Fibroblast of skin of back (primary cell): ENCODE results near the gene ANKRD1.
"Not testable (repeated sequence)": the region's sequence is repeated elsewhere in the genome, so short reads cannot be mapped to it uniquely, and the experiment has no call there.

Source experiments
- DNase-seq: peaks from one replicate; pipeline ENCODE4 v3.0.0-alpha.2; 2013

Gene ANKRD1

DNA sequence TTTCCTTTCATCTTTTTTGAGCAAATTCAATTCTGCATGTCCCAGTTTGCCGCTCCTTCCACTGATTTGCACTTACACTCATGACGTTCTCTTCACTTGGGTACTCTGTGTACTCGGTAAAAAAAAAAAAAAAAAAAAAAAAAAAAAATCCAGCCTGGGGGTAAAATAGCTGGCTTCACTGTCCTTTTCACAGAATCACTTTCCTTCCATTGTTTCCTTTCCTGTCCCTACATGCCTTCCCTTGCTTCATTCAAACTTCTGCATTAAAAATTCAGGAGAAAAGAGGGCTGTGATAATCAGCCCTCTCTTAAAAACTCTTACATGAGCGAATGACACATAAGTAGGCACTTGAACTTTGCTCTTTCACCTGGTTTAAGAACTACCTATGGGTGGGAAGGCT is 8.7 kb downstream of the ANKRD1 start:
- no peak for DNase-seq

DNA sequence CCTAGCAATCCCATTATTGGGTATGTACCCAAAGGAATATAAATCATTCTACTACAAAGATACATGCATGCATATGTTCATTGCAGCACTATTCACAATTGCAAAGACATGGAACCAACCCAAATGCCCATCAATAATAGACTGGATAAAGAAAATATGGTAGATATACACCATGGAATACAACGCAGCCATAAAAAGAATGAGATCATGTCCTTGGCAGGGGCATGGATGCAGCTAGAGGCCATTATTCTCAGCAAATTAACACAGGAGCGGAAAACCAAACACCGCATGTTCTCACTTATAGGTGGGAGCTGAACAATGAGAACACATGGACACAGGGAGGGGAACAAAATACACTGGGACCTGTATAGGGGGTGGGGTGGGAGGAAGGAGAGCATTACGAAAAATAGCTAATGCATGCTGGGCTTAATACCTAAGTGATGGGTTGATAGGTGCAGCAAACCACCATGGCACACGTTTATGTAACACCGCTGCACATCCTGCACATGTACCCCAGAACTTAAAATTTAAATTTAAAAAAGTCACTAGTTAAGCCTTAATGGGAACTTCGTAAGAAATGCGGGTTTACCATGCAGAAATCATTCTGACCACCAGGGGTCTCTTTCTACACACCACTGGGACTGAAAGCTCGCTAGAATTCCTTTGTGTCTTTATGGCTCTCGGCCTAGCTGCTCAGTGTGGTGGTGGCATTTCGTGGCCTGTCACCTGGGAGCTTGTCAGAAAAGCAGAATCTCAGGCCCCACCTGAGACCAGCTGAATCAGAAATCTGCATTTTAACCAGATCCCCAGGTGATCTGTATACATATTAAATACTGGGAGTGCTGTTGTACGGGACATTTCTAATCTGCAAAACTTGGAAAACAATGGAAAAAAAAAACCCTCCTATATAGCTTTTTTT is 9.5 kb downstream of the ANKRD1 start:
- DNase-seq: peak; percentile 79

DNA sequence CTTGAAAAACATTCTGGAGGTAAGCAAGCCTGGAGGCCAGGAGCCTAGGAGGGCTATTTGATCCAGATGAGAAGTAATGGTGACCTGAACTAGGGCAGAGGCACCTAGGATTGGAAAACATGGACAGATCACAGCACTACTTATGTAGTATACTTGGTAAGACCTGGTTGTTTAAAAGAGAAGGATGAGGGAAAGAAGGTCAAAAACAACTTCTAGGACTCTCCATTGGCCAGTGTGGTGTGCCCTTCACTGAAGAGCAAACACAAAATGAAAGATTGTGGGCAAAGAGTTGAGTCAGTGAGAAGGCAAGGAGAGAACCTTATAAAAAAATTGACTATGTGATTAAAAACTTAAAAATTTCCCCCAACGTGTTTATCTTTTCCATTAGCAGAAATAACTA is 14.3 kb downstream of the ANKRD1 start:
- no peak for DNase-seq

DNA sequence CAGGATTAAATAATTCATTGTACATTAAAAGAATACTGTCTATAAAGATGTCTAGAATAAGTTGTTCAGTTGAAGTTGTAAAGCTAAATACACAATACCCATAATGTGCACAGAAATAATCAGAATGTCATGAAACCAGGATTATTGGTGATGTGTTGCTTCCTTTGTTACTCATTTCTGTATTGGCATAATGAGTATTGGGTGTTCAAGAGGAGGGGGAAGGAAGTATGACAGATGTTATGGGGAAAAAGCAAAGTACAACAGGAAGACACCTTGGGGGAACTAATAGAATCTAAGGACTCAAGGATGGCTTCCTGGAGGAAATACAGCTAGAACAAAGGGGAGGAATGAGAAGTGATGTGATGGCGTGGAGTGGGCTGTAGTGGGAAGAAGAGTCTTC is 15.0 kb downstream of the ANKRD1 start:
- DNase-seq: no peak

DNA sequence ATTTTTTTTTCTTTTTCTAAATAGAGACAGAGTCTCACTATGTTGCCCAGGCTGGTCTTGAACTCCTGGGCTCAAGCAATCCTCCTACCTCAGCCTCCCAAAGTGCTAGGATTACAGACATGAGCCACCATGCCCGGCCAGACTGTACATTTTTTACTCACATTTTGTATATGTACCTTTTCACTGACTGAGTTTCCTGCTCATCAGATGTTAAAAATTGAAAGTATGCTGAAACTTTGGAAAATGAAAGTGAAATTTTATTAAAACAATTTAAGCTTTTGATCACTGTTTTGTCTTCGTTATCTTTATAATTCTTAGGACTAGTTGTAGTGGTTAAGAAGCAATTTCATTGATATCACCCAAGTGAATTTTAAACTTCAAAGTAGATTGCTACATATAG is 24.0 kb downstream of the ANKRD1 start:
- not testable (repeated sequence) for DNase-seq

DNA sequence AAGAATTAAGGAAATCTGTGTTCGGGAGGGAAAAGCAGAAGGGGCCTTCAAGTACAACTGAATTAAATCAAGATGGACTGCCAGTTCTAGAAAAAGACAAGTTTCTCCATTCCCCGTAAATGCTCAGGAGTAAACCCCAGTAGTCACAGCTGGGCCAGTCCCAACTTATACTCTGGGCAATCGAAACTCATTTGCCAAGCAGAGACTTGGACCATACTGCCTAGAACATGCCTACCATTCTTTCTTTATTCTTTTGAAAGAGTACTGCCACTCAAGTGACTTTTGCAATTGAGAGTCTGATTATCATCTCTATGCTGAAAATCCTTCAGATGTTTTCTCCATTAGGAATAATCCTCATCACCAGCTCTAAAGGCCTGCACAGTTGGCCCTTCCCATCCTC is 27.7 kb downstream of the ANKRD1 start:
- no peak for DNase-seq

DNA sequence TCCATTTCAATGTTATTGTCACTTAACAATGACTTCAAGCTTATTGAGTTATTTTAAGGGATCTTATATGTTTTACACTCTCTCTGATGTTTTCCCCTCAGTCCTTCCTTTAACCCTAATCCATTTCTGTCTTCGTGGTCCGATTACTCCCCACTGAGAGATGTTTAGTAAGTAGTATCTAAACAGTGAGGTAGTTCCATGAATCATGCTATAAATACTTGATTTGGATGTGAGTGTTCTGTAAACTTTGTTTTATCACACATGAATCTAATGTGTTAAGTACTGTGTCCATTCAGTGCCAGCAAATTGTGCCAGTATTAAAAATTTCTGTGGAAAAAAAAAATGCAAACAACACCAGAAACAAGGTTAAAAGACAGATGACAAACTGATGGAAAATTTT is 30.5 kb downstream of the ANKRD1 start:
- no peak for DNase-seq

DNA sequence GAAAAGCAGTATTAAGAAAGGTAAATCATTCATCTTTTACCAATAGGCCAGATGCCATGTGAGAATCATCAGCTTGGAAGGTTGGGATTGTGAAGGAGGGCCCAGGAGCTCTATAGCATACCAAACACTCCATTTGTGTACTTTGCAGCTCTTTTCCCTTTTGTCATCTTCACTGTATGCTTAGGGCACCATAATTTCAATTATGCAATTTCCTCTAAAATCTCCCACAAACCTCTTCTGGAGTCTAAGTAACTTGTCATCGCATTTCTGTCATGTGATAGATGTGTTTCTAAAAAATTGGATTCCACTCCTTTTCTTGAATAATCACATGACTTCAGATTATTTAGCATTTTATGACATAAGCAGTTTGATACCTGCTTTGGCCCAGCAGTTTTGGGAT is 31.3 kb downstream of the ANKRD1 start:
- no peak for DNase-seq

DNA sequence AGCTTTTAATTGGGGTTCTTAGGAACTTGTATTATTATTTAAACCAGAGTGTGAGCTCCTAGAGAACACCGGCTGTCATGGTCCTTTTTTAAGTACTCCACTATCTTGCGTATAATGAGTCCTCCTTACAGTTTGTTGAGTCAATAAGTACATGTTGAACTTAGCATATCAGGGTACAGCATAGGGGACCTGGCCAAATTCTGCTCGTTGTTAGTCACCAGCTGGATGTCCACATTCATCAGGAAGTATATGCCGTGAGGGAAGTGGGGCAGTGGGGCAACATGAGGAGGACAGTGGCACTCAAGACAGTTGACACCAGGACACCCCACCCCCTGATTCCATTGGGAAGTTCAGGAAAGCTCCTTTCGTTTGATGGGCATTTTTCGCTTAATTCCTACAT is 32.5 kb downstream of the ANKRD1 start:
- DNase-seq: no peak

DNA sequence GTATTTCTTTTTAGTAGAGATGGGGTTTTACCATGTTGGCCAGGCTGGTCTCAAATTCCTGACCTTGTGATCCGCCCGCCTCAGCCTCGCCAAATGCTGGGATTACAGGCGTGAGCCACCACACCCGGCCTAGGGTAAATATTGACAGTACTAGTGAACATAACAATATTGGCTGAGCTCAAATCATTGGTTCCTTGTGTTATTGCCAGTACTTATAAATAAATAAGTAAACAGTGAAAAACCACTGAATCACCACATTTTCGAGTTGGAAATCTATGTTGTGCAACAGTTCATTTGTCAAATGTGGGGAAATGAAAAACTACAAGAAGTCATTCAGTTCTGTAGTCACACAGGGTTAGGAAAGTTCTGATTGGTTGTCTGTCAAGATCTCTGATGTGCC is 33.3 kb downstream of the ANKRD1 start:
- DNase-seq: no peak

DNA sequence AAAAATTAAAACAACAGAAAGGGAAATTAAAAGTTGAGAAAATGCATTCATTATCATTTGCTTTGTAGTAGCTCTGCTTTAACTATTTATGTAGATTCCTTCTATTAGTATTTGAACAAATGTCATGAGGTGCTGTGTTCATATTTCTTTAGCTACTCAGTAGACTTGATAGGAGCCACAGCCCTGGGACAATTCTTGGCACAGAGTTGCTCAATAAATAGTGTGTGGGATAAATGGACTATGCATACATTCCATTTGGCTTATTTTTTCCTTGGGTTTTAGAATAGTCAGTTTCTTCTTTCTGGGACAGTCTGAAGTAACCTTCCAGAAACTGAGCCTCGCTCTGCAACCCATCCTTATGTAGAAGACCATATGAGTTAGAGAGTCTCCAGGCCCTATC is 35.7 kb downstream of the ANKRD1 start:
- peak; percentile 78 for DNase-seq

DNA sequence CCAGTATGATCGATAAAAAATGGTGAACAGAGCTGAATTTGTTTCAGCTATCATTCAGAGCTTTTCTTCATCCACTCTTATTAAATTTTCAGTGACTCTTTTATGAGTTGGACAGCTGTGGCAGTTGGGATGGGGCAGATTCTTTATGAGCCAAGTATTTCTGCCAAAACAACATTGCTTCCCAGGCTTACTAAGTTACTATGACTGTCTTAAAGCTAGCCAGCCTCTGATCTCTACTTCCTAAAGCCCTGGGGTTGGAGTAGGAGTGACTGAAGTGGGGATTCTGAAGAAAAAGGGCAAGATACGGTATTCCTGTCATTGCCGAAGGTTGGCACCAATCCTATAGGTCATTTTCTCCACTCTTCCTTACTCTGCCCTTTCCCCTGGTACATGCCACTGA is 36.5 kb downstream of the ANKRD1 start:
- DNase-seq: peak; percentile 46

DNA sequence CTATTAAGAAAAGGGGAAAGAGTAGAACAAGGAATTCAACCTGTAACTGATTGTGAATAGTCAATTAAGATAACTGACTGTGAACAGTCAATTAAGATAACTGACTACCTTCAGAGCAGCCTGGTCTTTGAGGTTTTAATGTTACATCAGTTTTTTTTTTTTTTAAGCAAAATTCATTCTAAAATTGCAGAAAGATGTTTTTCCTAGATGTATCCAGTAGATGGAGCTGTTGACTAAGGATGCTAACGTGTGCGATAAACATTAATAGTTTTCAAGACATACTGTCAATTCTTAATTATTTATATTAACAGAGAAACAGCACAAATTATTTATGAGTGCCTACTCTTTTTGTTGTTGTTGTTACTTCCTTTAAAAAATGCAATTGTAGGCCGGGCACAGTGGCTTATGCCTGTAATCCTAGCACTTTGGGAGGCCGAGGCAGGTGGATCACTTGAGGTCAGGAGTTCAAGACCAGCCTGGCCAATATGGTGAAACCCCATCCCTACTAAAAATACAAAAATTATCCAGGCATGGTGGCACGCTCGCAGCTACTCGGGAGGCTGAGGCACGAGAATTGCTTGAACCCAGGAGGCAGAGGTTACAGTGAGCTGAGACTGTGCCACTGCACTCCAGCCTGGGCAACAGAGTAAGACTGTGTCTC is 40.7 kb downstream of the ANKRD1 start:
- peak; percentile 52 for DNase-seq

DNA sequence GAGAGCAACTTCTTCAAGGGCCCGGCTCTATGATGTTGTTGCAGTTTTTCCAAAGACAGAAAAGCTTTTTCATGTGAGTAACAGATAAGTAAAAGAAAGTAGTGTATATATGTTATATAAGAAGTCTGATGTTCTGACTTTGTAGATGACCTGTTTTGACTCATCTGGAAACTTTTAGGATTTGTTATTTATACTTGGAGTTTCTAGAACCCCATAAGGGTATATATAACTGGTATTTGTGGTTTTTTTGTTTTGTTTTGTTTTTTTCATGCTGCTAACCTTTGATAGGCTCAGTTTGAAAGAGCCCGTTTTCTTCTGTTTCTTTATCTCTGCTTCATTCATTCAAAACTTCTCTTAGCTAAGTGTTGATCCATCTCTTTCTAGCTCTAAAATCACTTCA is 41.8 kb downstream of the ANKRD1 start:
- DNase-seq: no peak

DNA sequence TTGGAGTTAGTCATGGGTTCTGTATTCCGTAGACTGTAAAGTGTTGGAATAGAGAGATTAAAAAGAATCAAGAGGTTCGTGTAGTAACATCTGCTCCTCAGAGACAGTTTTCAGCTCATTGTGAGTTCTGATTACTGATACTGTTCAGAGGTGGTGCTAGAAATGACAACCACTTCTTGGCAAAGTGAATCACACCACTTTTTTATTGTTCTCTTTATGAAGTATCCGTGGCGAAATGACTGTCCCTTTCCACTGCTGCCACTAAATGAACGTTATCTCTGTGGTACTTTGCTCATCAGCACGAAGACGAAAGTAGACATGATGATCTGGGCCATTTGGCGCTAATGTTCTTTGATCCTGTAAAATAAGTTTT is 48.3 kb downstream of the ANKRD1 start:
- no peak for DNase-seq

DNA sequence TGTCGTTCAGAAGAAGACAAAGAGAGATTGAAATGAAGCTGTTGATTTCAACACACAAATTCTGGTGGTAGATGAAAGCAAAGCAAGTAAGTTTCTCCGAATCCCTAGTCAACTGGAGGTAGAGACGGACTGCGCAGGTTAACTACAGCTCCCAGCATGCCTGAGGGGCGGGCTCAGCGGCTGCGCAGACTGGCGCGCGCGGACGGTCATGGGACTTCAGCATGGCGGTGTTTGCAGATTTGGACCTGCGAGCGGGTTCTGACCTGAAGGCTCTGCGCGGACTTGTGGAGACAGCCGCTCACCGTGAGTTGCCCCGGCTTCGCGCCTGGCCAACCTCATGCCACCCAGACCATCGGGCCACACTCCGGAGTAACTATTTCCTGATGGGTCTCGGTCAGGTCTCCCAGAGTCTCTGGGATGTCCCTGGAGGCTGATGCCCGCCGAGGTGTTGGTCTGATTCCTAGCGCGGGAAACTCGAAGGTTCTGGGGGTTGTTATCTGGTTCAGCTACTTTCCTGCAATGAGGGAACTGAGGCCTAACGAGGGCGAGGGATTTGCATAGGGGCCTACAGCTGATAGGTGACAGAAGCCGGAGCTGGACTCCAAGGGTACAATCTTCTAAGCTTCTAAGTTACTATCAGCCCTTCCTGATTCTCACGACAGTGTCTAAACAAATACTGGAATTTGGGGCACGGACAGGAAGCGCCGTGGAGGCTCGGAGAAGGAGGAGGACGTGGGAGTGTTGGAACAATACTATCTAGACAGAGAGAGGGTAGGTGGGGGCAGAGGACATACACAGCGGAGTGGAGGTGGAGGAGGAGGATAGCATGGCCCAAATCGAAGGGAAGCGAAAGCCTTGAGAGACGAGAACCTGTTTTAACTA is 48.9 kb downstream of the ANKRD1 start, which contains the start of gene RPP30:
RPP30 (plus strand) TSS at position 209 of the 882 bp plus-strand sequence; CDS start at position 222, 13 bp downstream.
- peak; percentile 77 for DNase-seq

DNA sequence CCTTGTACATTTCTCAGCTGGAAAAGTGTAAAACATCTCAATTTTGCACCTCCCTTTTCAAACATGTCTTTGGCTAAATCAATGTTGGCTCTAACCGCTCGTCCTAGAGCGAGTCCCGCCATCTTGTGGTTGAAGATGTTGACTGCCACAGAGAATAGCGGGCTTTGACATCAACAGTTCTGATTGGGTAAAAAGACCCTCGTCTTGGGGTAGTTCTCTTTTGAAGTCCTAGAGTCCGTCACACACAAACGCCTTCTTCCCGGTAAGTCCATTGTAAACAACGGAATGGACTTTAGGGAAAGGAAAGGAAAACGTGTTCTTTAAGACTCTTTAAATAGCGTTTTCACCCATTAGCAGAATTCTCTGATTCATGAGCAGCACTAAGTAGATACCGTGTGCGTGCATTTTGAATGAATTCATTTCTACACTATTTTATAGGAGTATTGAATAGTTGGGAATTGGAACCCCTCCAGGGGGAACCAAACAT is 49.6 kb downstream of the ANKRD1 start:
- peak; percentile 77 for DNase-seq

DNA sequence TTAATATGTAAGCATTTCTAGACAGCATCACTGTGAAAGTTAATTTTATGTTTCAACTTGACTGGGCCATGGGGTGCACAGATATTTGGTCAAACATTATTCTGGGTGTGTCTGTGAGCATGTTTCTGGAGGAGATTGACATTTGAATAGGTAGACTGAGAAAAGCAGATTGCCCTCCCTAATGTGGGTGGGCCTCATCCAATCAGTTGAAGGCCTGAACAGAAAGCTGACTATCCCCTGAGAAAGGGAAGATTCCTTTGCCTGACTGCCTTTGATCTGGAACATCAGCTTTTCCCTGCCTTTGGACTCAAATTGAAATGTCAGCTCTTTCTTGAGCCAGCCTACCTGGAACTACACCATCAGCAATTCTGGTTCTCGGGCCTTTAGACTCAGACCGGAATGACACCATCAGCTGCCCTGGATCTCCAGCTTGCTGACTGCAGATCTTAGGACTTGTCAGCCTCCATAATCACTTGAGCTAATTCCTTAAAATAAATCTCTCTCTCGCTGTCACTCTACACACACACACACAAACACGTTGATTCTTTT is 54.8 kb downstream of the ANKRD1 start:
- no peak for DNase-seq

DNA sequence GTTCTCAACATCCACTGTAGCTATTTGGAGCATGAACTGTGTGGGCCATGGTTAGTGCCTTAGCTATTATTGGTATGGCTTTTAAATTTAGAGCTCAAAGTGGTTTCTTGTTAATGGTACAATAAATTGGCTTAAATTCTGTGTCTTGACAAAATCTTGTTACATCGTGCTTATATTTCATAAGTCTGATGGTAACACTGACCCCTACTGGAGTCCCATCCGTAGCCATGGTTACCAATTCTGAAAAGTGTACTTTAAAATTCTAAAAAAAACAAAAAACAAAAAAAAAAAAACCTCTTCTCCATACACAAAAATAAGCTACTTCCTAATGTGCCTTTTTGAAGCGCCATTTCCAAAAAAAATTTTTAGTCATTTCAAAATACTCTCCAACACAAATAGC is 55.5 kb downstream of the ANKRD1 start:
- peak; percentile 42 for DNase-seq

DNA sequence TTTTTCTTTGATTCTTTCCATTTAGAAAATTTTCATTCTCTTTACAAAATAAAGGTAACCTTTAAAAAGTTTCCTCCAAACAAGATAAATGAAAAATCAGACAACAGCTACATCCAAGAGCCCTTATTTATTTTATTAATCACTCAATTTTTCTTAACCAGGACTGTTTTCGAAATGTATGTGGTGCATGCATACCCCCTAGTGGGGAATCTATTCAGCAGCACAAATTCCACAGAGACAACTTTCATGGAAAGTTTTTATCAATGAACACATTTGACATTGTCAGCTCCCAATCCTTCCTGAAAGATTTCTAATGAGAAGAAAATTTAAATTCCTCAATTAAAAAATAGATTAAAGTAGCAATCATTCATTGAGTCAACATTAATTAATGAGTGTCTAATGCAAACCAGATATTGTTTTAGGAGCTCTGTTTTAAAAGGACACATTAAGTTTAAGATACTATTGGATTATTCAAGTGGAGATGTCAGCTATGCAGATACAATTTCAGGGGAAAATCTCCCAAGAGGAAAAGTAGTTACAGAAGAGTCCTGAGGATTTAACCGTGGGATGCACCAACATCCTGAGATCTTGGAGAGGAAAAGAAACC is 57.9 kb downstream of the ANKRD1 start:
- peak; percentile 64 for DNase-seq
